GM21619 (cell line): ENCODE data around the gene FGD5.

Experiments used
- ATAC-seq: cut with Tn5 transposase; IDR thresholded peaks from one replicate; pipeline ENCODE4 v1.9.1; 2021; ENCODE audit not compliant: unreplicated experiment

FGD5 gene

DNA sequence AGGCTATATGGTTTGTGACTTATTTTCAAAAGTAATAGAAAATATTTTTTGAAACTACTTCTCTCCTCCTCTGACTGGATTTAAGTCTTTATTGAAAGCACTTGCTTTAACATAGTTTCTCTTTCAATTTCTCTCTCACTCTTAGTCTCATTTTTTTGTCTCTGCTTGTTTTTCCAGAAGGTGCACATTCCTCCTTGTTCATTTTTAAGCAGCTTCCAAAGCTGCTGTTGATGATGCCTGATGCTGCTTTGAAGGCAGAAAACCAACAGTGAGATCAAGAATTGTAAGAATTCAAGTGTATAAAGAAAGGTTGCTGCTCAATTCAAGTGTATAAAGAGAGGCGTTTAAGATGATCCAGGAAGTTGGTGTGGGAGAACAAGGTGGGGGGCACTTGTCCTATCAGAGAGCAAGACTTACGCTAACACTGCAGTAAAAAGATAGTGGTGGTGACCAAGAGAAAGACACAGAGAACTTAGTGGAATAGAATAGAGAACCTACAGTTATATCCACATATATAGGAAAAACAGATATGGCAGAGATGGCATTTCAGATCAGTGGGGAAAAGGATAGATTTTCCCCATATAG is 140.7 kb downstream of the FGD5 start:
- peak; percentile 47 for ATAC-seq

DNA sequence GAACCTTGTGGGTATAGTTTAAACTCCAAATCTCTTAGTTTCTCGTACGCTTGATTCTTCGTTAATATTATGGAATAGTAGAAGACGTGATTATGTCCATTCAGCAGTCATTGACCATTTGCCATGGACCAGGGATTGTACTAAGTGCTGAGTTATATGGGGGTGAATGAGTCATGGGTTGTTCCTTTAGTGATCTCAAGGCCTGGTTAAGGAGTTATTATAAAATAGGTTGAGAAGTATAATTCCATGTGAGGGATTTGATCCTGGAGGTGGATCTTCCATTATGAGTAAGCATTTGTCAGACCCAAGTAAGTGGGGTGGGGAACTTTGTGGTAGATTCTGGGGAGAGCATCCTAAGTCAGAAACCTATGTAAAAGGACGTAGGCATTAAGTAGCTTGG is 144.0 kb downstream of the FGD5 start:
- no peak for ATAC-seq

DNA sequence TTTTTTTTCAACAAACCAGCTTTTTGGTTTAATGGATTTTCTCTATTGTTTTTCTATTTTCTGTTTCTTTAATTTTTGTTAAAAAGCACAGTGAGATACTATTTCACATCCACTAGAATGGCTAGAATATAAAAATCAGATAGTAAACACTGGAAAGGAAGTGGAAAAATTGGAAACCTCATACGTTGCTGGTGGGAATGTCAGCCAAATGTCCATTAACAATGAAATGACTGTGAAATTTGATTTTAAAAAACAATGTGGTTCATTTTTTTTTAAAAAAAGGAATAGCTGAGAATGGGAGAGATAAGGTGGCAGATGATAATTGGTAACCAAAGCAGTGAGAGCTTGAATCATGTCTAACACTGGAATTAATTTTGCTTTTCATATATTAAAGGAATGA is 148.5 kb downstream of the FGD5 start:
- no peak for ATAC-seq

DNA sequence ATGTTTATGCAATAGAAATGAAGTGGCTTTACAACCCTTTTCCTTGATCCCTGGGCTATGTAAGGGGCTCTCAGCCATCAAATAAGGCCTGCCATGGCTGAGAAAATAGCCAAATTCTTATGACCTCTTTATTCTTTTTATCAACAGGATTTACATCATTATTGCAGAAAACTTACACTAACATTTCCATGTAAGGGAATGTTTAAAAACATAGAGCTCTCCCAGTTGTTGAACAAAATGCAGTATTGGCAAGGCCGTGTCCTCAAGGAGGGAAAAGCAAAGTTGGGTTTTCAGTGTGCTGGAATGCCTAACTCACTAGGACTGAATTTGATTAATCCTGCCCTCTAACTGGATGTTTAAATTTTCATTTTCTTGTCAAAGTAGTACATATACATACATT is 150.9 kb downstream of the FGD5 start:
- no peak for ATAC-seq

DNA sequence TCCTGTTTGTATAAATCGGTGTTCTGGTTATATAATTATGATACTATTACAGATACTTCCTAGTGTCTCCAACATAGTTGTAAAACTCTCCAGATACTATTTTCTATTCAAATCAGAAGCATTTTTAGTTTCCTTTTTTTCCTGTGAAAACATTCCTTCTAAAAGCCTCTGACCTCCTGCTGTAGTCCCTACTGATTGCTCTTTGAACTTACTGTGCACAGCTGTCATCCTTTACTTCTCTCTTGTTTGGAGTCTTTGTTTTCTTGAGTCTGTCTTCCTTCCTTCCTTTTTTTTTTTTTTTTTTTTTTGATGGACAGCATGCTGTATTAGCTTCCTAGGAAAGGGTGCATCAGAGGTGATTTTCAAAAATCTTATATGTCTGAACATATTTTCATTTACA is 157.6 kb downstream of the FGD5 start:
- ATAC-seq: no peak

DNA sequence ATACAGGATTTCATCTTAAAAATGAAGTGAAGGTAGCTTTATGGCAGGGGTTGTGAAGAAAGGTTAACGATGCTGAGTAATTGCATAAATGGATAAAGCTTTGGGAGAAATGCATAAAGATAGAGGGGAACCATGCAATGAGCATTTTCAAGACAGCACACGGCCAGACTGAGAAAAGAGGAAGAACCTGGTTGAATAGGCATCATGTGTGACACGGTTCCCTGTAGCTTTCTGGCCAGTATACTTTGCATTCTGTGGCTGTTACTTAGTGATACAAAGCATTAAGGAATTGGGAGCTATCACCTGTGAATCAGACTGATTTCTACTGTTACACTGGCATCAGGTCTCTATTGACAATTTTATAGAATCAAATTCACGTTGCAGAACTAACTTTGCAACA is 161.9 kb downstream of the FGD5 start:
- no peak for ATAC-seq
